ENCODE results near the gene KCNK6.

DNA sequence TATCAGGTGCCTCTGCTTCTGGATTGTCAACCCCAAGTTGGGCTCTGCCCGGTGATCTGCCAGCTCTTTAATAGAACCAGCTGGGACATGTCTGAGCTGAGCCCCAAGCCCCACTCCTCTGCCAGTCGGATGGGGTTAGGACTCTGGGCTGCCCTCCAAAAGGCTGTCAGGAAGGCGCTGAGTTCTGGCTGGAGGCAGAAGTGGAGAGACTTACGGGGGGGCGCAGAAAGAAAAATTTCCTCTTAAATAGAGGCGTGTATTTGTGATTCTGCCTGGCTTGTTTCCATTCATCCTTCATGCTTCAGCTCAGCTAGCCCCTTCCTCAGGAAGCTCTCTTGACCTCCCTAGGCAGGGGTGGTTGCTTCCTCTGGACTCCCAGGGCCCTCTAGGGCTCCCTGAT lies 985 bp upstream of the KCNK6 start:
- TF ChIP-seq, protein P1, sequence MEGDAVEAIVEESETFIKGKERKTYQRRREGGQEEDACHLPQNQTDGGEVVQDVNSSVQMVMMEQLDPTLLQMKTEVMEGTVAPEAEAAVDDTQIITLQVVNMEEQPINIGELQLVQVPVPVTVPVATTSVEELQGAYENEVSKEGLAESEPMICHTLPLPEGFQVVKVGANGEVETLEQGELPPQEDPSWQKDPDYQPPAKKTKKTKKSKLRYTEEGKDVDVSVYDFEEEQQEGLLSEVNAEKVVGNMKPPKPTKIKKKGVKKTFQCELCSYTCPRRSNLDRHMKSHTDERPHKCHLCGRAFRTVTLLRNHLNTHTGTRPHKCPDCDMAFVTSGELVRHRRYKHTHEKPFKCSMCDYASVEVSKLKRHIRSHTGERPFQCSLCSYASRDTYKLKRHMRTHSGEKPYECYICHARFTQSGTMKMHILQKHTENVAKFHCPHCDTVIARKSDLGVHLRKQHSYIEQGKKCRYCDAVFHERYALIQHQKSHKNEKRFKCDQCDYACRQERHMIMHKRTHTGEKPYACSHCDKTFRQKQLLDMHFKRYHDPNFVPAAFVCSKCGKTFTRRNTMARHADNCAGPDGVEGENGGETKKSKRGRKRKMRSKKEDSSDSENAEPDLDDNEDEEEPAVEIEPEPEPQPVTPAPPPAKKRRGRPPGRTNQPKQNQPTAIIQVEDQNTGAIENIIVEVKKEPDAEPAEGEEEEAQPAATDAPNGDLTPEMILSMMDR (IDR thresholded peaks at IDR 0.05; ENCODE audit: low read length): no peak
- TF ChIP-seq EZH2 (optimal IDR thresholded peaks at IDR 0.05; ENCODE audit: low read depth, low read length) (no peak), EZH2phosphoT487 (IDR thresholded peaks at IDR 0.05; ENCODE audit: low read length) (no peak)

Measured in MM.1S (cell line).